Heart left ventricle (tissue), 13 donors: ENCODE data around the gene DOCK3.

ENCODE experiments used
- POLR2A ChIP-seq, 2 donors: fragments of 450-650 bp; IDR thresholded peaks; one replicate each; pipeline ENCODE4 v1.6.1; 2017; ENCODE audit warnings: antibody characterized with exemption in 2 of 2, mild to moderate bottlenecking in 2 of 2, moderate library complexity in 2 of 2
- TF ChIP-seq, protein P1 (sequence below), 12 donors: fragments of 200-600 bp; sonication (generic) in 4 of 12; IDR thresholded peaks; one replicate each; pipeline versions ENCODE4 v1.5.0 to v1.8.0; 2018 to 2022; ENCODE audit warnings: antibody characterized with exemption in 12 of 12, mild to moderate bottlenecking in 5 of 12
- donor health status: ischemic (EF 13 %, LVEDD 7.1; RV severe dilation, severe dysfunction).
- donor health status: DM: no; HTN: yes; CAD: no.
- donor health status: DM: no; HTN: no; CAD: no.
- donor health status: ischemic (EF 25% LVEDD 6.9; RV normal size, moderate dysfunction).
- donor health status: ischemic (EF 25% LVEDD 5.7; RV mildly dilated, moderate dysfunction).
- donor health status: ischemic (EF 35%, LVEDD 5.7; RV mildly dilated, moderate dysfunction).
- donor health status: nonischemic (EF 11% LVEDD 7.7; RV severe dilation, severe dysfunction).
- donor health status: DM: yes; HTN: yes; CAD: no.
- donor health status: PGD.
- donor health status: ischemic (EF 29% LVEDD 5.4; RV normal size, mild dysfunction).
- donor health status: nonischemic (EF 23%, LVEDD 6.1; RV moderate dilation, normal function).

- no peak for TF ChIP-seq POLR2A (IDR thresholded peaks at IDR 0.05)
- TF ChIP-seq, protein P1, sequence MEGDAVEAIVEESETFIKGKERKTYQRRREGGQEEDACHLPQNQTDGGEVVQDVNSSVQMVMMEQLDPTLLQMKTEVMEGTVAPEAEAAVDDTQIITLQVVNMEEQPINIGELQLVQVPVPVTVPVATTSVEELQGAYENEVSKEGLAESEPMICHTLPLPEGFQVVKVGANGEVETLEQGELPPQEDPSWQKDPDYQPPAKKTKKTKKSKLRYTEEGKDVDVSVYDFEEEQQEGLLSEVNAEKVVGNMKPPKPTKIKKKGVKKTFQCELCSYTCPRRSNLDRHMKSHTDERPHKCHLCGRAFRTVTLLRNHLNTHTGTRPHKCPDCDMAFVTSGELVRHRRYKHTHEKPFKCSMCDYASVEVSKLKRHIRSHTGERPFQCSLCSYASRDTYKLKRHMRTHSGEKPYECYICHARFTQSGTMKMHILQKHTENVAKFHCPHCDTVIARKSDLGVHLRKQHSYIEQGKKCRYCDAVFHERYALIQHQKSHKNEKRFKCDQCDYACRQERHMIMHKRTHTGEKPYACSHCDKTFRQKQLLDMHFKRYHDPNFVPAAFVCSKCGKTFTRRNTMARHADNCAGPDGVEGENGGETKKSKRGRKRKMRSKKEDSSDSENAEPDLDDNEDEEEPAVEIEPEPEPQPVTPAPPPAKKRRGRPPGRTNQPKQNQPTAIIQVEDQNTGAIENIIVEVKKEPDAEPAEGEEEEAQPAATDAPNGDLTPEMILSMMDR (IDR thresholded peaks at IDR 0.05): no peak
Observed at GRCh38 chr3:50792568-50792967, 117.8 kb downstream of the DOCK3 start.
